ENCODE results near the gene RIPOR3.
A peak's percentile ranks its signal among the peaks of the same experiment; 100 is the strongest.

RIPOR3 gene

DNA sequence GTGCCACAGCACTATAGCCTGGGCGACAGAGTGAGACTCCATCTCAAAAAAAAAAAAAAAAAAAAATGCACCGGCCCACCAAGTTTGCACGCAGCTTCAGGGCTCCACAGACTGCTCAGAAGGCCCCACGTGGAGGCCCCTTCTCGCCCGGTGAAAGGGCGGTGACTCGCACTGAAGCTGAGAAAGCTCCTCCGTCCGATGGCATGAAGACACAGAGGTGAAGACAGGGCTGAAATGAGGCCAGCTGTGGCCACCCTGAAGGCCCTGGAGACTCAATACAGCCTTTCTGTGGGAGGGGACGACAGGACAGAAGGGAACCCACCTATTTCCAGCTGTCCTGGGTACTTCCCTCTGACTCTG, 97.1 kb downstream of the RIPOR3 start:
- DNase-seq: no peak

DNA sequence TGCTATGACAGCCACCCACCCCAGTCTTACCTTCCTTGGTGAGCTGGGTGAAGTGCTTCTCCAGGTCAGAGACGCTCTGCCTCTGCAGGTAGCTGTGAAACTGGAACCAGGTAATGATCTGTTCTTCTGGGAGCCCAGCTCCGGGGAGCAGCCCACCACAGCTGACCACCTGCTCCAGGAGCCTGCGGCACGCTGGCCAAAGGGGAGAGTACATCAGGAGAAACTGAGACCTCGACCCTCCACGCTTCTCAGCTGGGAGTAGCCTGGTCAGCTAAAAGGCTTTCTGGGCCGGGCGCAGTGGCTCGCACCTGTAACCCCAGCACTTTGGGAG, 98.4 kb downstream of the RIPOR3 start:
- DNase-seq: no peak

DNA sequence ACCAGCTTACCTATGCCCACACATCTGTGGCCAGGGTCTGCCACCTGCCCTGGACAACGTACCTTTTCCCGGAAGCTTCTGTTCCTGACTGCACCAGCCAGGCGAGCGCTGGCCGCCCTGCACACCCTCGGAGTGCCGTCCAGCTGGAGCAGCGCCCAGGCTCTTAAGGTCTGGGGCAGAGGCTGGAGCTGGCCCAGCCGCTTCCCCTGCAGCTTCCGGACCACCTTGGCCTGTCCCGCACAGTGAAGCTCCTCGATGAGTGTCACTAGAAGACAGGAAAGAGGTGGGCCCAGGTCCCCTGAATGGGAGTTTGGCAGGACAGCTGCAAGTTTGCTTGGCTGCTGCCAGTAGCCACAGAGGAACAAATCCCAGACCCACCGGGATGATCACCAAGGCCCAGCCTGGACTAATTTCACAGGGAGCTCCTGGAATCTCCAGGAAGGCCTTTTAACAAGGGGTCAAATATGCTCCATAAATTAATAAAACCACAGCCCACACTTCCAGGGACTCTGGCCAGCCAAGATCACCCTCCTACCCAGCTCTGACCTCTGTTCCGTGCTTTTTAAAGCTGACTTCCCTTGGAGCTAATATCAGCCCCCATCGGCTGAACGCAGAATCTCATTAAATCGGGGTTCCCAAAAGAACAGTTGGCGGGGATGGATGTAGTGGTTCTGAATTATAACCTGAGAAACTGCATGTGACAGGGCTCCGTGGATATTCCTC, 98.9 kb downstream of the RIPOR3 start:
- peak in 2 of 58 donors; percentile 7 to 17 for DNase-seq

DNA sequence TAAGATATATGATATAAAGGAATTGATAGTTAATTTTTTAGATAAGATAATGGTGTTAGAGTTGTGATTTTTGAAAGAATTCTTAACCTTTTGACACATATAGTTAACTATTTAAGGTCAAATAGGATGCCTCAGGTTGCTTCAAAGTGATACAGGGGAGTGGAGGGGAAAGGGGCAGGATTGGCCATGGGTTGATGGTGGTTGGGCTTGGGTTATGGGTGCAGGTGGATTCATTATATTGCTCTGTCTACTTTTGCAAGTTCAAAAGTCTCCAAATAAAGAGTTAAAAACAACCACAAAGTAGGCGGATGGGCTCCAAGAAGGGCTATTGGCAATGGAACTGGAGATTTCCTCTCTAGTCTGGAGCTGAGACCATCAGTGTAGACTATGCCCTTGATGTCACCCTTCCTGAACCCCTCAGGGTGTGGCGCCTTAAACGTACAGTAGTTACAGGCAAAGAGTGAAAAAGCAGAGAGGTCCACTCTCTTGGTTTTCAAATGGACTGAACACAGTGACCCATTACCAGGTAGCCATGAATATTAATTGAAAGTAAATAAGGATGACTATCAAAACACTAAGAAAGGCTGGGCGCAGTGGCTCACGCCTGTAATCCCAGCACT, 100.0 kb downstream of the RIPOR3 start:
- no peak for DNase-seq

DNA sequence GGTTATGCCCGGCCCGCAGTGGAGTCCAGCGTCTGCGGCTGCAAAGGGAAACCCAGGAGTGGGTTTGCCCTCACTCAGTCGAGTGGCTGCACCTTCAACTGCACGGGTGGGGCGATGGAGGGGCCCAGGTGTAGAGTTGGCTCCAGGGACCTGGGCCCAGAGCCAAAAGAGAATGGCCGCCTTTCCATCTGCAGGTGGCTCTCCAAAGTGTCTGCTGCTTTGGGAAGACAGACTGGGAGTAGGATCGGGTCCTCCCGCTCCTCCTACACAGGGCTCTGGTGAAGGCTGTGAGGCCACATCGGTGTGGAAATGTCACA, 101.0 kb downstream of the RIPOR3 start:
- no peak for DNase-seq

DNA sequence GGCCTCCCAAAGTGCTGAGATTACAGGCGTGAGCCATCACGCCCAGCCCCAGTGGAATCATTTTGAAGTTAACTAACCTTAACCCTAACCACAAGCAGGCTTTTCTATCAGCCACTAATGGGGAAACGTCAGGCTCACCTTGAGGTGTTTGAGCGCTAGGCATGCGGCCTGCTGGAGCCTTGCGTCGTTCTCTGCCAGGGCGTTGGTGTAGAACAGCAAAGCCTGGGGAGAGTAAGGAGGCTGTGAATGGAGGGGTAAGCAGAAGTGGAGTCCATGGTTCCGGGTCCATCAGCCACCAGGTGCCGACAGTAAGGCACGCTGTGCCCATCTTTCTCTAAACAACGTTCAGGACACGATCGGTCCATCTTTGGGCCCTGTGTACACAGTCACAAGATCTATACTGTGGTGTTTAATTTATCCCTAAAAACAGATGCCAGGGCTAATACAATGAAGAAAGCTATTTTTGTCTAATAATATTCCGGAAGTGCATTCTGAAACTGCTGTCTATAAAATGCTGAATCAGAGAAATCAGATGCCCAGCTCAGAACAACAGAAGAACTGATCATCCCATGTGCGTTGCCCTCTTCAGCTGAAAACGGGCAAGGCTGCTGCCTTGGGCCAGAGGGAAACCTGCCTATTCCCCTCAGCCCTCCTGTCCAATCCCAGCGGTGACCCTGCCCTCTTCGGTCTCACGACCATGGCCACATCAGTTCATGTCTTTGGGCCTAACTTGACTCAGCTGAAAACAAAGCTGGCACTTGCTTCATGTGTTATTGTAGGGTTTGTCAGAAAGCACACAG, 101.6 kb downstream of the RIPOR3 start:
- DNase-seq: no peak

DNA sequence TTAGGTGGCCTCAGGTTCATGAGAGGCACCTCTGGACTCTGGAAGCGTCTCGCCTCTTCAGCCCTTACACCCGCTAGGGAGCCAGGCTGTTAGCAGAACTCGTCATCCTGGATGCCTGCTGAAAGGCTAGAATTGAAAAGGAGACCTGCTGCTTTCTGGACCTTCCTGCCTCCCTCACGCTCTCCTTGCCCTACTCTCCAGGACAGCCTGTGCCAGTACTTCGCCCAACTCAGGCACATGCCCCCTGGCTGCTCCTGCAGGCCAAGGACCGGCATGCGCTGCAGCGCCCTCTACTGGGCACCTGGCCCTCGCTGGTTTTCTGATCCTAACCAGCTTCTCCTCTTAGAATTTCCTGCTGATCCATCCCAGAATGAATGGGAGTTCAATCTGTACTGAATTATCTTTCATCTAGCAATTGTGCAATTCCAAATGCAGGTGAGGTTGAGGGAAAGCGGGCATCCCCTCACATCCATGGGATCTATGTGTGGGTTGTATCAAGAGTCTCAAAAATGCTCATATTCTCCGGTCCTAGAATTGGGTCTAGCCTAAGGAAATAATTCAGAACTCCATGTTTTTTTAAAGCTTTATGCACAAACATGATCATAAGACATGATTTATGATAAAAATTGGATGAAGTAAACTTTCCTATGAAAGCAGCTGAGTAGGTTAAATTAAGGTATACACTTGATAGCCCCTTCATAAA, 103.2 kb downstream of the RIPOR3 start:
- peak in 37 of 58 donors; percentile 2 to 78 (median 24) for DNase-seq

DNA sequence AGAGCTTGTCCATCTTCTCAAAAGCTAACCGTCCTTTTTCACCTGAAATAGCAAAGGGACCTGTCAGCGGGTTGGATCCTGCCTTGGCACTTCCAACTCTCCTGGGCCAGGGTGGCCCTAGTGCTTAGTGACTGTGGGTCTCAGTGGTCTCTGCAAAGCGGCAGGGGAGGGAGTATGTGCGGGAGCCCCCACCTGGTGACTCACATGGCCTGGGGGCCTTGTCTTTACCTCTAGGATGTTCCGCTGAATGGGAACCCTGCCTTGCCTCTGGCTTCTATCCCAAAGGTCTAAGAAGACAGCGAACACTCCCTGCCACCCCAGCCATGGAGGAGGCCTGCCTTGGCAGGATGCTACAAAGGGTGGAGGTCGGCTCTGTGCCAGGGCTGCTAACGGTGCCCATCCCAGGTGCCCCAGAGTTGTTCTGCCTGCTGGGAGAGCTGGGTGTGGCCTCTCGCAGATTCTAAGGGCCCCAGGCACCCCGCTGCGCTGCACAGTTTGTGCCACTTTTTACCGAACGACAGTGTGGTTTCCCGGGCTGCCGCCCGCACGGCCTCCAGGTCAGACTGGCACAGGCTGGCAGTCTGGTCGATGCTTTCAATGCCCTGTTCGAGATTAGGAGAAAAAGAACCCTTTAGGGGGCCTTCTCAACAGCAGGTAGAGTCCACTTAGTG, 103.9 kb downstream of the RIPOR3 start:
- DNase-seq: no peak

DNA sequence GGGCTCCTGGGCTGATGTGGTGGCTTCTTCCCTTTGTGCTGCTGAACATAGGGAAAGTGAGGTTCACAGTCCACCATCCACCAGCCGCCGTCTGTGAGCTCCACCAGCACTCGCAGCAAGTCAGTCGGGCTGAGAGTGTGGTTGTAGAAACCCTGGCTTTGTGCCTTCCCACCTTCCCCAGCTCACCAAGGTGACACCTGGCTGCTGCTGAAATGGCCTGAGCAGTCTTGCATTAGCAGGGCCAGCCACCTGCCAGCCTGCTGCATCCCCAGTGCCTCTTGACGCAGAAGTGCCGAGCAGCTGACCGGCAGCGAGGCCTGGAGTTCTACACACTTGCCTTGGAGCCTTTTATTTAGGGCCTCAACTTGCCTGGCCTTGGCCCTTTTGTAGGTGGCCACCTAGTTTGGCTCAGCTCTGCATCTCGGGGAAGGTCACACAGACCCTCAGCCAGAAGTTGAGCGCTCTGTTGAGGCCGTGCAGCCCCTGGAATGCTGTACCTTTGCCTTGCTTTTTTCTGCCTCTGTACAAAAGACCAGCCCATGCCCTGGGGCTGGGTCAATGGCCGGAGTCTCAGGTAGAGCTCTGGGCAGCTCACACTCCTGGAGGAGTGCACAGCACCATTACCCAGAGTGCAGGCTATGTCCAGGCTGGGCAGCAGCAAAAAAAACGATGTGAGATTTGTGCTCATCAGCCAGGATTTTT, 104.7 kb downstream of the RIPOR3 start:
- no peak for DNase-seq

DNA sequence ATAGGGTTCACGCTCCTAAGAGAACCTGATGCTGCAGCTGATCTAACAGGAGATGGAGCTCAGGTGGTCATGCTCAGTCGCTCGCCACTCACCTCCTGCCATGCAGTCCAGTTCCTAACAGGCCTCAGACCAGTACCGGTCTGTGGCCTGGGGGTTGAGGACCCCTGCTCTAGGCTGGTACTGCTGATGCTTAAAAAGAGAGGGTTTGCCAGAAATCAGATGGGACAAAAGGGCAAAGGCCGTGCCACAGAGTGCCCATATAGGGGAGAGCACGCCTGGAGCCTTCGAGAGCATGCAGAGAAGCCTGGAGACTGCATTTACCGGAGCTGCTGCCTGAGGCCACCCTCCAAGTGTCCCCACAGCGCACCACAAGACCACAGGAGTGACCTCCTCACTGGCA, 105.7 kb downstream of the RIPOR3 start:
- no peak for DNase-seq

DNA sequence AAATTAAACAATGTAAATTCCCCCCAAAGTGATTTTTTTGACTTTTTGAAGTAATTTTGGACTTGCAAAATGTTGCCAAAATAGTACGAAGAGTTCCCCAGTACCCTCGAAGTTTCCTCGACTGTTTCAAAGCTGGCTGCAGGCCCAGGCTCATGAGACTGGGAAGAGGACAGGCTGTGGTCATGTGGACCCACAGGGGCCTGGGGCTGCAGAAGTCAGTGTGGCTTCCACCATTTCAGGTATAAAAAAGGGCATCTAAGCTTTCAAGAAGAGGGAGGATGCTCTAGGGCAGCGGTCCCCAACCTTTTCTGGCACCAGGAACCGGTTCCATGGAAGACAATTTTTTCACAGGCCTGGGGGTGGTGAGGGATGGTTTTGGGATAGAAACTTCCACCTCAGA, 106.1 kb downstream of the RIPOR3 start:
- no peak for DNase-seq

DNA sequence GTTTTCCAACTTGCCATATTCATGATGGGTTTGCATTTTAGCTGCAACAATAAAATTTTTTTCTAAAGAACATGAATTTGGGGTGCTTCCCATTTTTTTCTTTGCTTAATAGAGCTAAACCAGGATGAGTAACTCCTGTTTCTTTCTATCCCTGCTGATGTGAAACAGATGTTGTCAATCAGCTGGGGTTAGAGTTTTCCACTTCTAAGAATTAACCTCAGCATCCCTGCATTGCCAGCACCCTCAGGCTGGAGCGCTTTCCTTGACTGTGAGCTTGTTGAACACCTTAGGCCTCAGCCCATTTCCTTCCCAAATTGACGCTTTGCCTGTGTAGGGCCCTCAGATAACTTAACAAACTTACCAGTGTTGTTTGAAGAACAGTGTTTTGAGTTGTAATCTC, 106.7 kb downstream of the RIPOR3 start:
- no peak for DNase-seq

DNA sequence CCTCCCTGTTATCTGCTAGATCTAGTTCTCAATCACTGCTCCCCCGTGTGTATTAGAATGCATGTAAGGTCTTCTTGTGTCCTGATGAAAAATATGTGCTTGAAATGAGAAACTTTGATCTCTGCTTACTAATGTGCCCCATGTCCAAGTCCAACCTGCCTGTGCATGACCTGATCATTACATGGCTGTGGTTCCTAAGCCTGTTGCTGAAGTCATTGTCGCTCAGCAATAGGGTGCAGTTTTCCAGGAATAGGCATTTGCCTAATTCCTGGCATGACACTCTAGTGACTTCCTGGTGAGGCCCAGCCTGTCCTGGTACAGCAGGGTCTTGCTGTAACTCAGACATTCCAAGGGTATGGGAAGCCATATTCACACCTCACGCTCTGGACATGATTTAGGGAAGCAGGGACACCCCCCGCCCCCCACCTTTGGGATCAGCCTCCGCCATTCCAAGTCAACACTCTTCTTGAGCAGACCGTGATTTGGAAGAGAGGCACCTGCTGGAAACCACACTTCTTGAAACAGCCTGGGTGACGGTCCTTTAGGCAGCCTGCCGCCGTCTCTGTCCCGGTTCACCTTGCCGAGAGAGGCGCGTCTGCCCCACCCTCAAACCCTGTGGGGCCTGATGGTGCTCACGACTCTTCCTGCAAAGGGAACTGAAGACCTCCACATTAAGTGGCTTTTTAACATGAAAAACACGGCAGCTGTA, 107.7 kb downstream of the RIPOR3 start:
- DNase-seq: no peak

DNA sequence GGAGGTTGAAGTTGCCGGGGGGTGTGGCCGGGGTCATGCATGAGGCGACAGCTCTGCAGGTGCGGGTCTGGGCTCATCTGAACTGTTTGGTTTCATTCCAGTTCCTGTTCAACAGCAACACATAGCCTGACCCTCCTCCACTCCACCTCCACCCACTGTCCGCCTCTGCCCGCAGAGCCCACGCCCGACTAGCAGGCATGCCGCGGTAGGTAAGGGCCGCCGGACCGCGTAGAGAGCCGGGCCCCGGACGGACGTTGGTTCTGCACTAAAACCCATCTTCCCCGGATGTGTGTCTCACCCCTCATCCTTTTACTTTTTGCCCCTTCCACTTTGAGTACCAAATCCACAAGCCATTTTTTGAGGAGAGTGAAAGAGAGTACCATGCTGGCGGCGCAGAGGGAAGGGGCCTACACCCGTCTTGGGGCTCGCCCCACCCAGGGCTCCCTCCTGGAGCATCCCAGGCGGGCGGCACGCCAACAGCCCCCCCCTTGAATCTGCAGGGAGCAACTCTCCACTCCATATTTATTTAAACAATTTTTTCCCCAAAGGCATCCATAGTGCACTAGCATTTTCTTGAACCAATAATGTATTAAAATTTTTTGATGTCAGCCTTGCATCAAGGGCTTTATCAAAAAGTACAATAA, 108.6 kb downstream of the RIPOR3 start:
- no peak for DNase-seq

DNA sequence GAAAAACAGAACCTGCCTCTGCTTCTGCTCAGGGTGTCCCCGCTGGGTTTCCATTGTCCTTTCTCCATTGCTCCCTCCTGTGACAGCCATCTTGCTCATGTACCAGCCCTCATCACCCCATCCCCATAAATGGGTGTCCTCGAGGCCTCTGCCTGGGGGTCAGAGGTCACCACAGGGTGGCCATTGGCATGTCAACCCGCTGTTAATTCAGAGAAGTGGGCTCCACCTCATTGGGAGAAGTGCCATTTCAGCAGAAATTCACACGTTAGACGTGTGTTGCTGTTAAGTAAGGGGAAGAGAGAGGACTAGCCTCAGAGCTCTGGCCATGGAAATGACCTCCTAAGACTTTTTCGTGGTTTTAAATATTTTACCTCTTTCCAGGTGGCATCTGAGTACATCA, 109.2 kb downstream of the RIPOR3 start:
- DNase-seq: no peak

DNA sequence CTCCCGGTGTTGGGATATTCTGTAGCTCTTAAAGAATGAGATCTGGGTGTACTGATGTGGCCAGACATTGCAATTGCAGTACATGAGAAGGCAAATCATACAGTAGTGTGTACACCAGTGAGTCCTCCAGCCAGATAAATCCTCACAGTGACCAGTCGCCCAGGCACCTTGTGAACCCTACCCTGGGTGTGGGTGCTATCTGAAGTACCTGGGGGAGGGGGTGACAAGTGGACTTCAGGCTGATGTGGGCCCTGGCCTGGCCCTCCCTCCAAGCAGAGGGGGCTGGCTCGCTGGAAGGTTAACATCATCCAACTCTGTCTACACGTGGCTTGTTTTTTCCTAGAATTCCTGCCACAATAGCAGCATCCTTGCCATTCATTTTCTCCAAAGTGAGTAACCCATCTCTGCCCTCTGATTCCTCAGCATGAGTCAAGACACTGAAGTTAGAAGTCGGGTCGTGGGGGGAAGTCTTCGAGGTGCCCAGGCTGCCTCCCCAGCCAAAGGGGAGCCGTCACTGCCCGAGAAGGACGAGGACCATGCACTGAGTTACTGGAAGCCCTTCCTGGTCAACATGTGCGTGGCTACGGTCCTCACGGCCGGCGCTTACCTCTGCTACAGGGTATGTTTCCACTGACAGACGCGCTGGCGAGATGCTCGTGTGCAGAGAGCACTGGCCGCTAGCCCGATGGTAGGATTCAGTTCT, 110.3 kb downstream of the RIPOR3 start:
- no peak for DNase-seq

DNA sequence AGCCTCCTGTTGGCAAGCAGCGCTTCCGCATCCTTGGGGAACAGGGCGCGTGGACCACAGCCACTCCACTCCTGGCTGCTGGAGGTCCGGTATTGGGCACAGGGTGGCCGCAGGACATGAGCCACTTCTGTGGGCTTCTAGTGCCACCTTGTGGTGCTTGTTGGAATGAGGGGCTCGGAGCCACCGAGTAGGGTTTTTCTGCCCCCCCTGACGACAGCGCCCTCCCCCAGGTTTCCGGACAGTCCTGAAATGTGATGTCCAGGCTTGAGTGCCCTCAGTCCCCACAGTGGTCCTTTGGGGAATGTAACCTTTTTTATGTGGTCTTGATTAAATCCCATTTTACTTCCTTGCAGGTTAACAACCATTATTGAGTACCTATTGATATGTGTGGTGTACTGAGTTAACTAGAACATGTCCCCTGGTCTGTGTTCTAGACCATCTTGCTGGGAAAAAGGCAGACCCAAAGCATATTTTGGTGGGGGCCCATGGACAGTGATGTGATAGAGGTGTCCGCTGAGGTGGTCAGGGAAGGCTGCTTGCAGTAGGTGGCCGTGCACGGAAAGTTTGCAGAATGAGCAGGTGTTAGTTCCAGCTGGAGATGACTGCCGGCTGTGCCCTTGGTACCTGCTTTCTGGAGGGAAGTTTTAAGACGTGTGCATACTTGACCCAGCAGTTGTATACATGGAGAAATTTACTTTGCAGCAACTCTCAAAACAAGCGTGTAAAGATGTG, 111.2 kb downstream of the RIPOR3 start:
- DNase-seq: peak in 38 of 58 donors; percentile 10 to 75 (median 32)

DNA sequence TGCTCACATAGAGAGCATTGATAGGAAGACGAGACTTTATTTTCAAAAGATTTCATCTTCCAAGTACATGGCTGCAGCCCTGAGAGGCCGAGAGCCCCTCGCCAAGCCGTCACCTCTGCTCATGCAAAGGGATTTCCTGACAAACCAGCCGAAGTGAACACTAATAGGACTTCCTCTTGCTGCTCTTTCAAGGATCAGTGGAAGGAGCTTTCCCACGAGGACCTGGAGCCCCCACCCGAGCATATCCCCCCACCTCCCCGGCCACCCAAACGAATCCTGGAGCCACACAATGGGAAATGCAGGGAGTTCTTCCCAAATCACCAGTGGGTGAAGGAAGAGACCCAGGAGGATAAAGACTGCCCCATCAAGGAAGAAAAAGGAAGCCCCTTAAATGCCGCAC, 111.8 kb downstream of the RIPOR3 start:
- no peak for DNase-seq

All from anterior cingulate cortex (tissue), 58 donors.